HepG2 (cell line): Measurements from ENCODE around the gene MAP3K14. TPM values are rescaled to one million over a fixed set of nuclear protein-coding genes. Genes with fewer than 3 reads are reported as not detected.

ENCODE experiments used
- ATAC-seq: fragments of 200-7000 bp; cut with Tn5 transposase; 3 replicates; pipeline ENCODE4 v1.9.1; 2020; ENCODE audit warnings: mild to moderate bottlenecking, moderate library complexity
- BruUV-seq: library from RNA; stranded (reverse); fragments of 400-500 nt; replicated peaks from 2 replicates; lab custom pipeline; 2021; lab: Mats Ljungman, UMichigan
- CTCF ChIA-PET: fragments of 300-600 bp; formaldehyde crosslinking; extraction: SDS; loops from one replicate; lab custom pipeline; 2021; ENCODE audit warnings: low total read pairs, inconsistent platforms, low intra/inter-chr PET ratio; lab: Yijun Ruan, JAX
- POLR2A ChIA-PET: fragments of 350-600 bp; sonication (Branson Sonifier 250); formaldehyde crosslinking; loops from one replicate; lab custom pipeline; 2020; ENCODE audit warnings: antibody characterized with exemption, inconsistent platforms; lab: Yijun Ruan, JAX
- DNase-seq: peaks from one replicate; pipeline ENCODE4 v3.0.0-alpha.2; 2015; ENCODE audit warnings: low spot score
- FAIRE-seq: peaks from 3 replicates; lab custom pipeline; 2011; peaks lifted over from hg19 to GRCh38; lab: Jason Lieb, UNC
- H2AFZ ChIP-seq: one replicate; pipeline ENCODE4 v1.6.1; 2011; ENCODE audit warnings: low read length, inconsistent platforms
- H3K27ac ChIP-seq: fragments of 300-600 bp; 3 replicates; pipeline ENCODE4 v1.8.0; 2011; ENCODE audit warnings: mixed run types, mild to moderate bottlenecking, mixed read lengths, low read length, inconsistent platforms; ENCODE audit not compliant: insufficient read depth; ENCODE audit errors: extremely low read length
- H3K27me3 ChIP-seq, 2 experiments: fragments of 200-600 bp in 1 of 2; 2 replicates in 1 of 2; 3 replicates in 1 of 2; pipeline versions ENCODE4 v1.6.0 to v1.8.0; 2011; ENCODE audit warnings: low read length in 2 of 2, mild to moderate bottlenecking in 2 of 2, moderate library complexity in 2 of 2, inconsistent platforms in 1 of 2; ENCODE audit not compliant: insufficient read depth in 2 of 2, control insufficient read depth in 1 of 2
- H3K36me3 ChIP-seq, 2 experiments: fragments of 200-600 bp in 1 of 2; replicated peaks in 1 of 2; 2 replicates in 1 of 2; 3 replicates in 1 of 2; pipeline versions ENCODE4 v1.5.1 to v1.8.0; 2011; ENCODE audit warnings: low read length in 2 of 2, inconsistent platforms in 1 of 2; ENCODE audit not compliant: insufficient read depth in 2 of 2, control insufficient read depth in 1 of 2
- H3K4me1 ChIP-seq: 2 replicates; pipeline ENCODE4 v1.5.1; 2012; ENCODE audit warnings: low read length, inconsistent platforms; ENCODE audit not compliant: insufficient read depth
- H3K4me2 ChIP-seq: 2 replicates; pipeline ENCODE4 v1.6.0; 2011; ENCODE audit warnings: low read depth, low read length, inconsistent platforms
- H3K4me3 ChIP-seq, 3 experiments: fragments of 200-600 bp in 1 of 3; sonication (generic), shearing (Covaris generic) in 1 of 3; replicated peaks in 1 of 3; 2 replicates each; pipeline ENCODE4 v1.5.1; 2011 to 2016; ENCODE audit warnings: low read length in 3 of 3, inconsistent platforms in 2 of 3, low read depth in 2 of 3, mild to moderate bottlenecking in 2 of 3, control low read depth in 1 of 3, mixed read lengths in 1 of 3; ENCODE audit not compliant: insufficient read depth in 1 of 3
- H3K79me2 ChIP-seq: one replicate; pipeline ENCODE4 v1.6.1; 2011; ENCODE audit warnings: low read length, inconsistent platforms; ENCODE audit not compliant: insufficient read depth
- H3K9ac ChIP-seq: 2 replicates; pipeline ENCODE4 v1.6.0; 2011; ENCODE audit warnings: mild to moderate bottlenecking, low read depth, low read length, inconsistent platforms; ENCODE audit not compliant: insufficient read depth
- H3K9me3 ChIP-seq: 2 replicates; pipeline ENCODE4 v1.5.1; 2012; ENCODE audit warnings: mild to moderate bottlenecking, low read length
- H4K20me1 ChIP-seq: 2 replicates; pipeline ENCODE4 v1.6.0; 2011; ENCODE audit warnings: inconsistent platforms, mild to moderate bottlenecking, low read length, moderate library complexity; ENCODE audit not compliant: insufficient read depth
- GTF3A ChIP-seq: sonication (generic); formaldehyde crosslinking; conservative IDR thresholded peaks from 2 replicates; pipeline ENCODE4 v1.4.0; 2020; ENCODE audit warnings: mild to moderate bottlenecking, missing genetic modification reagents
- HBP1 ChIP-seq: IDR thresholded peaks from 2 replicates; pipeline ENCODE4 v1.6.1; 2016; ENCODE audit warnings: low read depth, control low read depth
- ISL2 ChIP-seq: sonication (generic); formaldehyde crosslinking; IDR thresholded peaks from 2 replicates; pipeline ENCODE4 v1.5.0; 2020; ENCODE audit warnings: missing genetic modification reagents
- KDM6A ChIP-seq: IDR thresholded peaks from 2 replicates; pipeline ENCODE4 v1.6.1; 2016; ENCODE audit warnings: low read depth
- MTA1 ChIP-seq: sonication (generic); formaldehyde crosslinking; IDR thresholded peaks from 2 replicates; pipeline ENCODE4 v1.4.0; 2020; ENCODE audit warnings: missing genetic modification reagents, mild to moderate bottlenecking, borderline replicate concordance
- NFRKB ChIP-seq: fragments of 450-650 bp; IDR thresholded peaks from 2 replicates; pipeline ENCODE4 v1.6.1; 2017
- RELA ChIP-seq: sonication (generic); formaldehyde crosslinking; IDR thresholded peaks from 2 replicates; pipeline ENCODE4 v1.4.0; 2020; ENCODE audit warnings: missing genetic modification reagents
- ZEB1 ChIP-seq: IDR thresholded peaks from 2 replicates; pipeline ENCODE4 v1.6.1; 2012; ENCODE audit warnings: mild to moderate bottlenecking, low read depth, inconsistent platforms; ENCODE audit not compliant: insufficient replicate concordance
- ZNF367 ChIP-seq: sonication (generic); formaldehyde crosslinking; IDR thresholded peaks from 2 replicates; pipeline ENCODE4 v1.4.0; 2020; ENCODE audit warnings: missing genetic modification reagents, borderline replicate concordance
- ZNF414 ChIP-seq: sonication (generic); formaldehyde crosslinking; IDR thresholded peaks from 2 replicates; pipeline ENCODE4 v1.5.0; 2020; ENCODE audit warnings: missing genetic modification reagents
- WGBS: methylation state at CpG from one replicate; pipeline ENCODE4 v1.1.6; 2017; ENCODE audit warnings: low lambda C conversion rate; 5-methylcytosine and 5-hydroxymethylcytosine counted together
- in situ Hi-C: cut with HindIII; loops from 2 replicates; pipeline ENCODE4 v1.10.0; 2017; ENCODE audit warnings: low pct_unique_long_range_greater_than_20kb; ENCODE audit not compliant: extremely low pct_ligation_motif_present
- intact Hi-C: fragments of 100-400 bp; cut with micrococcal nuclease; formaldehyde crosslinking; loops from one replicate; pipeline ENCODE4 v1.10.0; 2022; ENCODE audit not compliant: unreplicated experiment
- polyA plus RNA-seq, 8 experiments: library from polyadenylated mRNA; depleted of rRNA in 3 of 8; stranded (reverse) in 7 of 8; unstranded in 1 of 8; fragments of >200 nt; fragmentation: Illumina TruSeq in 4 of 8; extraction: Trizol in 4 of 8; gene quantifications; 2 replicates each; pipeline versions ENCODE4 v1.2.1 to v1.2.3, GENCODE V29; 2011 to 2016; ENCODE audit warnings: low read depth in 4 of 8, missing spikeins in 1 of 8, mixed read lengths in 1 of 8; ENCODE audit not compliant: insufficient read depth in 1 of 8
- total RNA-seq, 5 experiments: library from RNA; depleted of rRNA; stranded (reverse); fragments of >200 nt; fragmentation: Illumina TruSeq; extraction: Trizol; gene quantifications; 2 replicates each; pipeline ENCODE4 v1.2.3, GENCODE V29; 2016; ENCODE audit warnings: low read depth in 1 of 5
- TF ChIP-seq, protein P1 (sequence below): sonication (generic); formaldehyde crosslinking; IDR thresholded peaks from 2 replicates; pipeline ENCODE4 v1.4.0; 2020; ENCODE audit warnings: missing genetic modification reagents, borderline replicate concordance
- TF ChIP-seq, protein P2 (sequence below): sonication (generic); formaldehyde crosslinking; conservative IDR thresholded peaks from 2 replicates; pipeline ENCODE4 v1.4.0; 2020; ENCODE audit warnings: missing genetic modification reagents
- TF ChIP-seq, protein P3 (sequence below): sonication (generic); formaldehyde crosslinking; IDR thresholded peaks from 2 replicates; pipeline ENCODE4 v1.4.0; 2020; ENCODE audit warnings: missing genetic modification reagents

Gene MAP3K14
- total and polyA plus RNA-seq, 2 of the 13 experiments (the other 11 are each of a cell fraction or from before 2014, with no cell fraction given): 2.6 TPM

GRCh38 chr17:45347444-45347843, 30.6 kb upstream of the MAP3K14 start:
- no peak overlapping the region for H3K4me2 ChIP-seq
- H3K79me2 ChIP-seq: no peaks in the 10 kb centered on the region
- H3K4me3 ChIP-seq: no peak overlapping the region
- no peak overlapping the region for H2AFZ ChIP-seq
- FAIRE-seq: no peak
- ATAC-seq: no peak
- intact Hi-C loops: no loop called here
- 61% methylated on average over 6 of the region's 6 CpGs for WGBS
- POLR2A ChIA-PET: no interaction called here
- H3K4me1 ChIP-seq: 0 out of 2 replicates have a peak, but pooled peaks cover 6% of the 10 kb centered on the region
- CTCF ChIA-PET: no interaction called here
- H3K36me3 ChIP-seq: no peaks in the 10 kb centered on the region
- no peak overlapping the region for H3K27ac ChIP-seq
- BruUV-seq: no TSS peak
- in situ Hi-C loops: no loop called here
- TF ChIP-seq KDM6A (CRISPR knock-in tag) (no peak), ZEB1 (no peak), NFRKB (no peak), ZNF414 (CRISPR knock-in tag) (no peak), HBP1 (CRISPR knock-in tag) (no peak), RELA (CRISPR knock-in tag) (no peak), GTF3A (CRISPR knock-in tag) (no peak), ZNF367 (CRISPR knock-in tag) (no peak), MTA1 (CRISPR knock-in tag) (no peak), ISL2 (no peak)
- TF ChIP-seq, protein P1, sequence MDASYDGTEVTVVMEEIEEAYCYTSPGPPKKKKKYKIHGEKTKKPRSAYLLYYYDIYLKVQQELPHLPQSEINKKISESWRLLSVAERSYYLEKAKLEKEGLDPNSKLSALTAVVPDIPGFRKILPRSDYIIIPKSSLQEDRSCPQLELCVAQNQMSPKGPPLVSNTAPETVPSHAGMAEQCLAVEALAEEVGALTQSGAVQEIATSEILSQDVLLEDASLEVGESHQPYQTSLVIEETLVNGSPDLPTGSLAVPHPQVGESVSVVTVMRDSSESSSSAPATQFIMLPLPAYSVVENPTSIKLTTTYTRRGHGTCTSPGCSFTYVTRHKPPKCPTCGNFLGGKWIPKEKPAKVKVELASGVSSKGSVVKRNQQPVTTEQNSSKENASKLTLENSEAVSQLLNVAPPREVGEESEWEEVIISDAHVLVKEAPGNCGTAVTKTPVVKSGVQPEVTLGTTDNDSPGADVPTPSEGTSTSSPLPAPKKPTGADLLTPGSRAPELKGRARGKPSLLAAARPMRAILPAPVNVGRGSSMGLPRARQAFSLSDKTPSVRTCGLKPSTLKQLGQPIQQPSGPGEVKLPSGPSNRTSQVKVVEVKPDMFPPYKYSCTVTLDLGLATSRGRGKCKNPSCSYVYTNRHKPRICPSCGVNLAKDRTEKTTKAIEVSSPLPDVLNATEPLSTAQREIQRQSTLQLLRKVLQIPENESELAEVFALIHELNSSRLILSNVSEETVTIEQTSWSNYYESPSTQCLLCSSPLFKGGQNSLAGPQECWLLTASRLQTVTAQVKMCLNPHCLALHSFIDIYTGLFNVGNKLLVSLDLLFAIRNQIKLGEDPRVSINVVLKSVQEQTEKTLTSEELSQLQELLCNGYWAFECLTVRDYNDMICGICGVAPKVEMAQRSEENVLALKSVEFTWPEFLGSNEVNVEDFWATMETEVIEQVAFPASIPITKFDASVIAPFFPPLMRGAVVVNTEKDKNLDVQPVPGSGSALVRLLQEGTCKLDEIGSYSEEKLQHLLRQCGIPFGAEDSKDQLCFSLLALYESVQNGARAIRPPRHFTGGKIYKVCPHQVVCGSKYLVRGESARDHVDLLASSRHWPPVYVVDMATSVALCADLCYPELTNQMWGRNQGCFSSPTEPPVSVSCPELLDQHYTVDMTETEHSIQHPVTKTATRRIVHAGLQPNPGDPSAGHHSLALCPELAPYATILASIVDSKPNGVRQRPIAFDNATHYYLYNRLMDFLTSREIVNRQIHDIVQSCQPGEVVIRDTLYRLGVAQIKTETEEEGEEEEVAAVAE (CRISPR knock-in tag): no peak
- TF ChIP-seq, protein P2, sequence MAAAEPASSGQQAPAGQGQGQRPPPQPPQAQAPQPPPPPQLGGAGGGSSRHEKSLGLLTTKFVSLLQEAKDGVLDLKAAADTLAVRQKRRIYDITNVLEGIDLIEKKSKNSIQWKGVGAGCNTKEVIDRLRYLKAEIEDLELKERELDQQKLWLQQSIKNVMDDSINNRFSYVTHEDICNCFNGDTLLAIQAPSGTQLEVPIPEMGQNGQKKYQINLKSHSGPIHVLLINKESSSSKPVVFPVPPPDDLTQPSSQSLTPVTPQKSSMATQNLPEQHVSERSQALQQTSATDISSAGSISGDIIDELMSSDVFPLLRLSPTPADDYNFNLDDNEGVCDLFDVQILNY (CRISPR knock-in tag): no peak
- TF ChIP-seq, protein P3, sequence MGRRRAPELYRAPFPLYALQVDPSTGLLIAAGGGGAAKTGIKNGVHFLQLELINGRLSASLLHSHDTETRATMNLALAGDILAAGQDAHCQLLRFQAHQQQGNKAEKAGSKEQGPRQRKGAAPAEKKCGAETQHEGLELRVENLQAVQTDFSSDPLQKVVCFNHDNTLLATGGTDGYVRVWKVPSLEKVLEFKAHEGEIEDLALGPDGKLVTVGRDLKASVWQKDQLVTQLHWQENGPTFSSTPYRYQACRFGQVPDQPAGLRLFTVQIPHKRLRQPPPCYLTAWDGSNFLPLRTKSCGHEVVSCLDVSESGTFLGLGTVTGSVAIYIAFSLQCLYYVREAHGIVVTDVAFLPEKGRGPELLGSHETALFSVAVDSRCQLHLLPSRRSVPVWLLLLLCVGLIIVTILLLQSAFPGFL (CRISPR knock-in tag): no peak
- H3K9me3 ChIP-seq: no peaks in the 10 kb centered on the region
- H4K20me1 ChIP-seq: no peaks in the 10 kb centered on the region
- no peak overlapping the region for H3K9ac ChIP-seq
- H3K27me3 ChIP-seq: no peaks in the 10 kb centered on the region
- DNase-seq: no peak
